CMK (cell line): ENCODE measurements around the gene ARMC10.
"Not testable (repeated sequence)": the region's sequence is repeated elsewhere in the genome, so short reads cannot be mapped to it uniquely, and the experiment has no call there.

Experiments
- DNase-seq: peaks from one replicate; pipeline ENCODE4 v3.0.0-alpha.2; 2010; ENCODE audit warnings: low read depth

The ARMC10 gene

GRCh38 chr7:103078226-103078625, 3.3 kb downstream of the ARMC10 start:
- DNase-seq = not testable (repeated sequence)

- no peak for DNase-seq
Measured at GRCh38 chr7:103079836-103080235, 4.9 kb downstream of the ARMC10 start.

DNA sequence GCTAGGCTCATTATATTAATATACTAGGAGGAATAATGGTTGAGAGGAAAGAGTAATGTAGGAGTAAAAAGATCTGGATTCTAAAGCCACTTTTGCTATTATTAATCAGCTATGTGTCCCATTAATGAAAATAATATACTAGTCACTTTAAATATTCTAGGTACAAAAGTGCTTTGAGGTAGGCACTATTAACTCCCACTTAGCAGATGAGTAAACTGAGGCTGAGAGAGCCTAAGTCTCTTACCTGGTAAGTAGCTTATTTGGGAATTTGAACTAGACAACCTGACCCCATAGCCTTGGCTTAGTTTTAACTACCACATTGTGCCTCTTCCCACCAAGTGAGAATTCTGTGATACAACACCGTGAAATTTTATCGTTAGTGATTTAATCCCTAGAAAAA, 6.0 kb downstream of the ARMC10 start:
- DNase-seq = no peak

GRCh38 chr7:103082497-103082896, 7.6 kb downstream of the ARMC10 start:
- DNase-seq = no peak

- DNase-seq = no peak
Measured at GRCh38 chr7:103083210-103083609, 8.3 kb downstream of the ARMC10 start.

DNA sequence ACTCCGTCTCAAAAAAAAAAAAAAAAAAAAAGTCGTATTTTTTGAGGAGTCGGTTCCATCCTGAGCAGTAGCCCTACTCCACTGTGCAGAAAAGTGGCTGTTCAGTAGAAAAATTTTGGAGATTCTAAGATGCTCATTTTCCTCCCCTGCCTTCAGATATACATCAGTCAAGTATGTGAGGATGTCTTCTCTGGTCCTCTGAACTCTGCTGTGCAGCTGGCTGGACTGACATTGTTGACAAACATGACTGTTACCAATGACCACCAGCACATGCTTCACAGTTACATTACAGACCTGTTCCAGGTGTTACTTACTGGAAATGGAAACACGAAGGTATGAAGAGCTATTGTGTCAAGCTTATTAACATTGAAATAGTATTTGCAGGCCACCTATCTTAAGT, 17.4 kb downstream of the ARMC10 start:
- DNase-seq = not testable (repeated sequence)

DNA sequence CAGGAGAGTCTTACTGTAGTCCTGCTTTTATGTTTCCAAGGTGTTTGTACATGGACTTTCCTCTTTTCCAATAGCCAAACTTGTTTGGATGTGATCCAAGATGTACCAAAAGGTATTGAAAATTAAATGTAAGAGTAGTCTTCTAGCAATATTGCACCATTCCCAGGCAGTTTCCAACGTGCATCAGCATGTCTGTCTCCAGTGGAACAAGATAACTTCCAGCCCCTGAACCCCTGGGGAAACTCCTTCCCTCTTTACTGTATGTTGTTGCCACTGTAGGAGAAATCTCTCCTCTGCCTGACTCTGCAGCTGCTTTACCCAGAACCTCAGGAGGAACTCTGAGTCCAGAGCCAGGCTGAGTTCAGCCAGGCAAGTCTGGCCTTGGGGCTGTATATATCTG, 18.5 kb downstream of the ARMC10 start:
- DNase-seq = no peak

DNA sequence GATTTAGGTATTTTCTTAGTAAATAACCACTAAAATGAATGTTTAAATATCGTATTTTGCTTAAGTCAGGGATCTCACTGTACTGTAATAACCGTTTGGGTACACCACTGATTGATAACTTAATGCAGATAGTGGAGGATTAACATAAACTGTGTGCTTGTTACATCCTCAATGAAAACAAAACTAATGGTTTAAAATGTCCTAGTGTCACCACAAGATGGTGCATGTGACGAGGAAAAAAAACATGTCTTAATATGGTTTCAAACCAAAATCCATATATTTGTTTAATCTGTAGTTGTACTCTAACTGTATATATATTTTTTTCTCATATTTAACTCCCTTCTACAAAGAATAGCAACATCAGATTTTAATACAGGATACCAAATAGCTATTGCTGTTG, 19.2 kb downstream of the ARMC10 start:
- no peak for DNase-seq

DNA sequence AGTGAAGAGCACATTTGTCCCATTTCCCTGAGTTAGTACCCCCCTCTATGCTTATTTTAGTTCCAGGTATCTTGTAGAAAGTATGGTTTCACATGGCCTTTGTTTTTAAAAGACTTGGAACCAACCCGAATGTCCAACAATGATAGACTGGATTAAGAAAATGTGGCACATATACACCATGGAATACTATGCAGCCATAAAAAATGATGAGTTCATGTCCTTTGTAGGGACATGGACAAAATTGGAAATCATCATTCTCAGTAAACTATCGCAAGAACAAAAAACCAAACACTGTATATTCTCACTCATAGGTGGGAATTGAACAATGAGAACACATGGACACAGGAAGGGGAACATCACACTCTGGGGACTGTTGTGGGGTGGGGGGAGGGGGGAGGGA, 20.6 kb downstream of the ARMC10 start:
- DNase-seq = not testable (repeated sequence)

DNA sequence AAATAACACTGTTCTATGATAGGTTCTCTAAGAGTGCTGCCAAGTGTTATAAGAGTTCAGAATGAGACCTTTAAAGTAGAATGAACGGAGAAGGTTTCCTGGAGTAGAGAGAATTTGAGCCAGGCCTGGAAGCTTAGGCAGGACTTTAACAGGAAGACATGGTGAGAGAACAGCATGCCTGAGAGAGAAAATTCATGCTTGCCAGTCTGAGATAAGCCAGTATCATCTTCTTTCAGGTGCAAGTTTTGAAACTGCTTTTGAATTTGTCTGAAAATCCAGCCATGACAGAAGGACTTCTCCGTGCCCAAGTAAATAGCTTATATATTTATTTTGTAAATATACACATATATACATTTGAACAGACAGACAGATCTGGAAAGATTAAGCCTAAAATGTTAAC, 22.1 kb downstream of the ARMC10 start:
- DNase-seq = no peak

- DNase-seq = no peak
Measured at GRCh38 chr7:103100348-103100747, 25.4 kb downstream of the ARMC10 start.

DNA sequence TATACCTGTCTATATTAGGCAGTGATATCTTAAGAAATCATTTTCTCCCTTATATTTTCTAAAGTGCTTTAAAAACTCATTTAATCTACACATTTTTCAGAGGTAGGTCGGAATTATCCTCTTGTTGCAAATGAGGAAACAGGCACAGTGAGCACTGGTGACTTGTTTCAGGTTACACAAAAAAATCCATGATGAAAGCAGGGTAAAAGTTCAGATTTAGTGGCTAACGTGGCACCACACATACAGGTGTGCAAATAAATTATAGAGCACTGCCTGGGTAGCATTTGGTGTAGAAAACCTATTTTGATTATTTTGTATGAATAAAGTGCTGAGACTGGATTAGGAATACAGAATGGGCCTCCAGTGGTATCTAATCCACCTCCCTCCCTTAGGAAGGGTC, 26.6 kb downstream of the ARMC10 start:
- no peak for DNase-seq

- no peak for DNase-seq
Measured at GRCh38 chr7:103106005-103106702, 31.2 kb downstream of the ARMC10 start.

- not testable (repeated sequence) for DNase-seq
Measured at GRCh38 chr7:103106703-103107070, 31.7 kb downstream of the ARMC10 start.

- no peak for DNase-seq
Measured at GRCh38 chr7:103113164-103113563, 38.2 kb downstream of the ARMC10 start.

- no peak for DNase-seq
Measured at GRCh38 chr7:103114576-103115008, 39.7 kb downstream of the ARMC10 start.

GRCh38 chr7:103115771-103116170, 40.8 kb downstream of the ARMC10 start:
- DNase-seq = no peak

DNA sequence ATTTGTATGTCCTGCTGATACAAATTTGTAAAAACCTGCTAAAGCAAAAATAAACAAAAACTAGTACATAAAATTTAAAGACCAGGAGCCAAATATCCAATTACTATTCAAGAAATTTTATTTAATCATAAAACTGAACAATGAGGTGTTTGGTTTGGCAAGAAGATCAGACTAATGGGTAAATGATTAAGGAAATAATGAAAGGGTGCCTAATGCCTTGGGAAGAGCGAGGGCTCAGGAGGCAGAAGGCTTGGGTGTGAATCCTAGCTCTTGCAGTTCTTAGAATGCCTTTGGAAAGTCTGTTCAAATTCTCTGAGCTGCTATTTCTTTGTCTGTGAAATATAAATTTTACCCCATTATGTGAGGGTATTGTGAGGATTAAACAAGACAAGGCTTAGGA, 41.6 kb downstream of the ARMC10 start:
- DNase-seq = no peak

DNA sequence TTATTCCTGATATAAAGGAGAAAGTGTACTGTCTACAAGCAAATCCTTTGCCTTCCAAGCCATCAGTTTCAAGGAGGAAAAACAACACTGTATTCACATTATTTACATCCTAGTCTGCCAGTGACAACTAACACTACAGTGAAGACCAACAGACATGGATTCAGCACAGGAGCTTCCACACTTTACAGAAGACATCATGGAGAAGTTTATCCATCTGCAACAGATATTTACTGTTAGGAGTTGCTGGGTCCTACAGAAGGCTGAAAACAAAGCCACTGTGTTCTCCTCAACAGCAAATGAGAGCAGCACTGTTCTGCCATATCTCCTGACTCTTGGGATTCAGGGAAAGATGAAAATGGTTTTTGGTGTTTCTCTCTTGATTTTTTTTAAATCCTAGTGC, 42.1 kb downstream of the ARMC10 start:
- no peak for DNase-seq

DNA sequence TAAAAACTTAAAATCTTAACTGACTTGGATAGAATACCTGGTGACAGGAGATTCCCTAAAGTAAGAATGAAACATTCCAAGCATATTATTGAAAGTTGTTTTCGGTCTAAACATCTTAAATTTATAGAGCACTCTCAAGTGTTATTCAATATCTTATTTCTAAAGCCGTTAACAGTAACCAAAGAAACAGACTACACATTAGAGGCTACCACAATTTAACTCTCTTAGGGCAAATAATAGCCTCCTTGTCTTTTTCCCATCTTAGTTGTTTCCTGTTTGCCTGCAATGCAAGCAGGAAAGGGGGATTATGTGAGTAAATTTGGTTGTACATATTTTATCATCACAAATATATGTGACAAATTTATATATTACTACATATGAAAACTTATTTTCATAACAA, 42.5 kb downstream of the ARMC10 start:
- DNase-seq = no peak

DNA sequence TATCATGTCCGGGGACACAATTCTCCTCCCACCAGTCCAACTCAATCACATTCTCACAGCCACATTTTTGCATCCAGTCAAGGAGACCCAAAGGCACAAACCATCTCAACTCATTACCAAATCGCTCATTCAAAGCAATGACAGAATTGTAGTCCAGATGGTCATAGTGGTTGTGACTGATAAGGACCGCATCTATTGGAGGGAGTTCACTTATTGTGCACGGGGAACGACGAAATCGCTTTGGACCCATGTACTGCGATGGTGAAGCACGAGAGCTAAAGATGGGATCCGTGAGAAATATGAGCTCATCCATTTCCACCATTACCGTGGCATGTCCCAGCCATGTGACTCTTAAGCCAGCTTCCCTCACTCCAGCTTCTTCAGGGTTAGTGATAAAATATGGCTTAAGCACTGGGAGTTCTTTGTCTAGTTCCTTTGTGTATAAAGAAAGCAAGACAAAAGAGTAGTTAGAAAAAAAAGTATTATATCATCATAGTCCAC, 44.9 kb downstream of the ARMC10 start:
- no peak for DNase-seq

GRCh38 chr7:103120362-103120761, 45.4 kb downstream of the ARMC10 start:
- no peak for DNase-seq

DNA sequence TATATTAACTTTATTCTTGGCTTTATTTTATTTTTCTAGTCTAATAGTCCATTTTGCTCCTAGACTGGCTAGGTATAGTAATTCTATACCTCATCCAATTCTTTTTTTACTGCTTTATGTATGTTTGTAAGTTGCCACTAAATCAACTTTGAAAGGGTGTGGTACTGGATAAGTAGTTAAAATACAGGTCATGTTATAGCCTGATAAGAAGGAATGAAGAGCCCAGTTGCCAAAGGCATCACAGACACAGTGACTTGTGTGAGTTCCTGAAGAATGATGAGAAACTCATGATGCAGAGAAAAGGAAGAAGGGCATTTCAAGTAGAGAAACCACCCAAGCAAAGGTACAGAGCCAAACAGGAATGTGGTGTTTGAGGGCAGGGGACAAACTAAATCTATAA, 46.7 kb downstream of the ARMC10 start:
- DNase-seq = no peak

DNA sequence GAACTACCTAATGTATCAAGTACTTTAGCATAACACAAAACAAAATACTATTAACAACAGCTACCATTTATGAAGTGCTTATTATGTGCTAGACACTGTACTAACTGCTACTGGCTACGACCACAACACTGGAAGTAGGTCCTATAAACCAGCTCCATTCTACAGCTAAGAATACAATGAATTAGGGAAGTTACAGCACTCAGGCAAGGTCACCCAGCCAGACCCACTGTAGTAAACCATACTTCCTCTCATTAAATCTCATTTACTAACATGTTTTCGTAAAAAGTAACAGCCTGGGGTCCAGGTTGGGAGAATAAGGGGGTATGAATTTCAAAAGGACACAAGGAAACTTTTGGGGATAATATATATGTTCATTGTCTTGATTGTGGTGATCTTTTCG, 48.6 kb downstream of the ARMC10 start:
- no peak for DNase-seq
